ENCODE data around the gene SLC12A4.
"Not testable (repeated sequence)": the region's sequence is repeated elsewhere in the genome, so short reads cannot be mapped to it uniquely, and the experiment has no call there.

DNA sequence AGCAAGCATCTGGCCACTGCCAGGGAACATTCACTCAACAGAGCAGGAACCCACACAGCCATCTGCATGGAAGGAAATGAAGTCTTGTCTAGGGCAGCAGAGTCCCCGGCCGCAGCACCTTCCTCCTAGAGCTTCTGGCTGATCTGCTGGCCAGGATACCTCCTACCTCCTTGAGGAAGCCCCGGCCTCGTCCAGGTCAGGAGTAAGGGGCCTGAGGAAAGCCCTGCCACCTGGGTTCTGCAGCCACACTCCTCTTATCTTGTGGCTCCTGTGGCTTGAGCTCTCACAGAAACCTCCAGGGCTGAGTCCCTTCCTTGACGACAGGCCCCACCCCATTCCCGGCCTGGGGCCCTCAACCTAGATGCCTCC is 25.6 kb upstream of the SLC12A4 start:
- TF ChIP-seq PAX5 (IDR thresholded peaks at IDR 0.05; ENCODE audit: insufficient read depth, low read length, severe bottlenecking); POLR2A (IDR thresholded peaks at IDR 0.05; ENCODE audit: low read depth, low read length); POLR2AphosphoS5 (IDR thresholded peaks at IDR 0.05; ENCODE audit: low read depth, low read length): not testable (repeated sequence)
